Measurements from ENCODE around the gene BRD3.

- TF ChIP-seq CTCF (IDR thresholded peaks at IDR 0.05 in 2 of 3, conservative IDR thresholded peaks at IDR 0.05 in 1 of 3; ENCODE audit: borderline replicate concordance in 1 of 3, insufficient read depth in 1 of 3, low read depth in 2 of 3, low read length in 2 of 3) (no peak), POLR2AphosphoS5 (IDR thresholded peaks at IDR 0.05; ENCODE audit: low read depth, low read length) (no peak), SIN3A (IDR thresholded peaks at IDR 0.05; ENCODE audit: low read depth) (no peak), ZFX (IDR thresholded peaks at IDR 0.05) (no peak), SRF (IDR thresholded peaks at IDR 0.05; ENCODE audit: low read depth) (no peak), EZH2phosphoT487 (IDR thresholded peaks at IDR 0.05; ENCODE audit: borderline replicate concordance) (no peak), POLR2A (IDR thresholded peaks at IDR 0.05; ENCODE audit: borderline replicate concordance, extremely low read depth, insufficient read depth, insufficient read length) (no peak), EZH2 (IDR thresholded peaks at IDR 0.05) (no peak), MAX (IDR thresholded peaks at IDR 0.05) (no peak), ZBTB33 (IDR thresholded peaks at IDR 0.05; ENCODE audit: extremely low read depth, insufficient replicate concordance, low read length) (no peak), TCF7L2 (IDR thresholded peaks at IDR 0.05; ENCODE audit: borderline replicate concordance, extremely low read depth, insufficient read depth, insufficient read length) (no peak), ZNF274 (IDR thresholded peaks at IDR 0.05; ENCODE audit: low read depth, low read length) (no peak), SP1 (IDR thresholded peaks at IDR 0.05; ENCODE audit: low read depth) (no peak), YY1 (IDR thresholded peaks at IDR 0.05; ENCODE audit: extremely low read depth, insufficient replicate concordance, low read depth, low read length) (no peak)
These were observed 30.2 kb downstream of the BRD3 start for GRCh38 chr9:134037641-134038040.

All from HCT116 (cell line).